SK-N-SH (cell line): ENCODE results near the gene CTCFL.

ENCODE experiments used
- GABPA ChIP-seq: IDR thresholded peaks from 2 replicates; pipeline ENCODE4 v1.4.0; 2012; ENCODE audit warnings: low read depth, mild to moderate bottlenecking
- TF ChIP-seq, protein P1 (sequence below): fragments of 200-600 bp; sonication (generic); IDR thresholded peaks from 2 replicates; pipeline ENCODE4 v1.6.1; 2017; ENCODE audit warnings: antibody characterized with exemption, mild to moderate bottlenecking, moderate library complexity

GRCh38 chr20:57523782-57524181 is 1.2 kb downstream of the CTCFL start:
- no peak for TF ChIP-seq GABPA
- TF ChIP-seq, protein P1, sequence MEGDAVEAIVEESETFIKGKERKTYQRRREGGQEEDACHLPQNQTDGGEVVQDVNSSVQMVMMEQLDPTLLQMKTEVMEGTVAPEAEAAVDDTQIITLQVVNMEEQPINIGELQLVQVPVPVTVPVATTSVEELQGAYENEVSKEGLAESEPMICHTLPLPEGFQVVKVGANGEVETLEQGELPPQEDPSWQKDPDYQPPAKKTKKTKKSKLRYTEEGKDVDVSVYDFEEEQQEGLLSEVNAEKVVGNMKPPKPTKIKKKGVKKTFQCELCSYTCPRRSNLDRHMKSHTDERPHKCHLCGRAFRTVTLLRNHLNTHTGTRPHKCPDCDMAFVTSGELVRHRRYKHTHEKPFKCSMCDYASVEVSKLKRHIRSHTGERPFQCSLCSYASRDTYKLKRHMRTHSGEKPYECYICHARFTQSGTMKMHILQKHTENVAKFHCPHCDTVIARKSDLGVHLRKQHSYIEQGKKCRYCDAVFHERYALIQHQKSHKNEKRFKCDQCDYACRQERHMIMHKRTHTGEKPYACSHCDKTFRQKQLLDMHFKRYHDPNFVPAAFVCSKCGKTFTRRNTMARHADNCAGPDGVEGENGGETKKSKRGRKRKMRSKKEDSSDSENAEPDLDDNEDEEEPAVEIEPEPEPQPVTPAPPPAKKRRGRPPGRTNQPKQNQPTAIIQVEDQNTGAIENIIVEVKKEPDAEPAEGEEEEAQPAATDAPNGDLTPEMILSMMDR, result no peak
